Stimulated activated CD8-positive, alpha-beta memory T cell treated with anti-CD3 and anti-CD28 coated beads, Interleukin-2, amount 100 ng/mL, for 1 hour (primary cell): ENCODE data around the gene DLX2.

ENCODE experiments used
- DNase-seq, 2 donors: peaks; one replicate each; pipeline ENCODE4 v3.0.0-alpha.2; 2020; ENCODE audit warnings: low read depth in 2 of 2

Gene DLX2

DNA sequence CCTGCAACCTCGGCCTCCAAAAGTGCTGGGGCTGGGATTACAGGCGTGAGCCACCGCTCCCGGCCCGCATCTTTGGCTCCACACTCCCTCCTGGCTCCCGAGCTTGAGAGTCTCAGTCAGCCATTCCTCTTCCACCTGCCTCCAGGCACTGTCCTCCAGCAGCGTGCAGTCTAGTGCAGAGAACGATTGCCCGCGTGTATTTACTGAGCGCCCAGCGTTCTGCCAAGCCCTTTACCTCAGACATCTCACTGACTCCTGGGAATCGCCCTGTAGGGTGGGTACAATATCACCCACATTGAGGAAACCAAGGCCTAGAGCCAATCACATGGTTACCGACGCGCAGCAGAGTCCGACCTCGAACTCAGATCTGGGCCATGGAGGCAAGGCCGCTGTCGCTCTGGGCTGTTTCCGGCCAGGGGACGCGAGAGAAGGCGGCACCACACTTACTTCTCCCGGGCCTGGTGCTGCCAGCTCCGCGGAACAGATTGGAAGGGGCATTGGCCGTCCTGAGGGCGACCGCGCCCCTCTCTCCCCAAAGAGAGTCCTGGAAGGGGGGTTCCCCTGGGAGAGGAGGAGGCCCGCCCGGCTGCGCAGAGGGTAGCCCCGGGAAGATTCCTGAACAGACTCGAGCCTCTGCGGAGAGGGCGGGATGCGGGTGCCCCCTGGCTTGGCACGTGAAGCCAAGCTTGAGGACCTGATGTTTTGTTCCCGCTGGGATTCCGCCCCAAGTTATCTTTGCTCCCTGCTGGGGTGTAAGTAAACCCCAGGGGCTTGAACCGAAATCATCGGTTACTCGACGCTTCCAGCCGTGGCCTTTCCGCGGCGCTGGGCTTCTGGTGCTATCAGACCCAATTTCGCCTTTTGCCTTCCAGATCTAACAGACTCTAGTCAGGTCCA lies 5.2 kb upstream of the DLX2 start:
- no peak for DNase-seq

DNA sequence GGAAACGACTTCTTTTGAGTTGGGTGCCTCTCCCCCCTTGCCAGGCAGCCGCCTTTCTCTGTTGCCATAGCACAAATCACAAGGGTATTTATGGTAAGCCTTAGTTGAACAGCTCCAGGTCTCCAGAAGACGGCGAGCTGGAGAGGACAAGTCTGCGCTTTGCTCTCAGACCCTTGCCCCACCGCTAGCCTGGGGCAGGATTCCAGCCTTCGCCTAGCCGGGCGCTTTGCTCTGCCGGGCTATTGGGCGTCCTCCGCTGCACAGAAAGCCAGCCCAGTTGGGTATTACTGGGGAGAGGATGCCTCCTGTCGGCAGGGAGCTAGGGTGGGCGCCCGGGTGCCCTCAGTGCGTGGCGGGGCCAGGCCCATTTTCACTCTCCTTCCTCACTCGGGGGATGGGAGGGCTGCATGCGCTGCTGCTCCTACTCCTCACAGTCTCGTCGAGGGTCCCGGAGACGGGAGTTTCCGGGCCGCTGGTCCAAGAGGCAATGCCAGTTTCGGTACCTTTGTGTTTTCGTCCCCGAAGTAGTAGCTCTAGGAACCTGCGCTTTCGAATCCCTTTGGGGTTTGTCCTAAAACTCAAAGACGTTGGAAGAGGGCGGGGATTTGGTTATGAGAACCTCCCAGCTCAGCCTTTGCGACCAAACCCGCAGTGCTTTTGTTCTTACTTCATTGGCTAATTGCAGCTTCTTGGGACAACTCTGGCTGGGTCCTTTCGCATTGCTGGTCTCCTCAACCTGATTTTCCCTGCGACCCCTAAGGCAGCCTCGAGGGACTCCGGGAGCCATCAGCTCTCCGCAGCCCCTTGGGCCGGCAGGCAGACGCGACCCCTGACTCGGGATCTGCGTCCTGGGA lies 3.6 kb upstream of the DLX2 start:
- no peak for DNase-seq

DNA sequence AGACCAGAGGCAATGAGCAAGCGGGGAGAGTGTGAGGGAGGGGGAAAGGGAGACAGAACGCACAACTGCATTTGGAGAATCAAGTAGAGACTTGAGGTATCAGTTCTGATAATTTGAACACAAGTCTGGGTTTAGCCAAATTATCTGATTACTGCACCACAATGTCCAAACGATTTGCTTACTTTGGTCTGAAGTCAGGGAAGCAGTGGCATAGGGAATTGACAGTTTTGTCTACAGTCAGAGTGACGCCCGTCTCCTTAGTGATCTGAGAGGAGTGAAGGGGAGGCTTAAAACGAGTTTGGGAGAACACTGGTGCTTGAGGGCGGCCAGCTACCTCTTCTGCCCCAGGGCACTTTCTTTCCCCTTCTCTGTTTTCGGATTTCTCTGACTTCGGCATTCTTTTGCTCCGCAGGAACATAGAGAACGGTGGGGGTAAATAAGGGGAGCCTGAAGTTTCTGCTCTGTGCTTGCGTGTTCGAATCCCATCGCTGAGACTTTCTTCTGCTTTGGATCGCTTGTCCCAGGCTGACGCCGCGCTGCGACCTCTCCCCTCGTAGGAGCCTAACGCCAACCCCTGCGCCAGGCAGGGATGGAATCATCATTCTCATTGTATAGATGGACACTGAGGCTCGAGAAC lies 2.9 kb upstream of the DLX2 start:
- no peak for DNase-seq

DNA sequence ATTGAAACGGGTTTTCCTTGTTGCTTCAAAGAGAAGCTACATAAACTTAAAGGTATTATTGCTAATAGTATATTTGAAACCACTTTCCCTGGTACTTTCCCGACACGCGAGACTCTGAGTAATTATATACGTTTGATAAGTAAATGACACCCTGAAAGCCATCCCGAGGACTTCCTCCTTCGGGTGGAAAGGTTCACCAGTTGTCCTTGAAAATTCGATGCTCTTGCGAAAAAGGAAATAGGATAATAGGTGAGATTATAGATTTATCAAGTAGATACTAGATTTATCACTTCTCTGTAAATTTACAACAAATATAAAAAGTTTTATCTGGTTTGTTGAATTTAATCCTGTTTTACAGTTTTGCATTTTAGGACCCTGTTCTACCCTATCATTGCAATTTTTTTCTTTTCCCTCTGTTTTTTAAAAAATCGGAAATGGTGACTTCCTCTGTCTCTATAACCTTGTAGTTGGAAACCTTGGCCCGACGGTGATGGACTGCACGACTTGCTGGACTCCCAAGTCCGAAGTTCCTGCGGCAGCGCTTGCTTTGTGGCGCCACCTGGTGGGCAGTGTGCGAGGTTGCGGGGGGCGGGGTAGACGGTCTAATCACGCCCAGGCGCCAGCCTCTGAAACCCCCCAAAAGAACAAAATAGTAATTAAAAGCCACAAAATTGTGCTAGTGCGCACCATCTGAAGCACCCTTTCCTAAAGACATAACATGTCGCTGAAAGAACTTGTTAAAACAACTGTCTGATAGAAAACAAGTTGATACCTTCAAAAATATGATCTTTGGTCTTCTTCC lies 972 bp upstream of the DLX2 start:
- DNase-seq, result no peak

DNA sequence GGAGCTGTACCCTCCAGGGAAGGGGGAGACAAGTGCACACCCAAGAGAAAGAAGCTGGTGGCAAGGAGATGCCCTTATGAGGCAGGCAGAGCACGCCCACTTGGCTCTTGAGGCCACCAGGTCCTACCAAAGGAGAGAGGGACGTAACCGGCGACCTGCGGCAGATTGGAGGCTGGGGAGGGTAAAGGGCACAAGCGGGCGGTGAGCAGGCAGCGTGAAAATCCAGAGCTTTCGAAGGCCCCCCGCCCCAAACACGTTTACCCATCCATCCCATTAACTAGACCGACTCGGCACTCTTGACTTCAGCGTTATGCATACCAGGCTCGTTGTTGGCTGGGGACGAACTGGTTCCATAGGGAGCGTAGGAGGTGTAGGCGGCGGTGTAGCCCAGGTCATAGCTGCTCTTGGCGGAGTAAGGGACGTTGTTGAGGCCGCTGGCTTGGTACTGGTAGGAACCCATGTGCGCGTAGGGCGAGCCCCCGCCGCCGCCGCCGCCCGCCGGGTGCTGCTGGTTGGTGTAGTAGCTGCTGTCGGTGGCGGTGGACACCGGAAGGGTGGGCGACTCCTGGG lies 794 bp downstream of the DLX2 start:
- no peak for DNase-seq

DNA sequence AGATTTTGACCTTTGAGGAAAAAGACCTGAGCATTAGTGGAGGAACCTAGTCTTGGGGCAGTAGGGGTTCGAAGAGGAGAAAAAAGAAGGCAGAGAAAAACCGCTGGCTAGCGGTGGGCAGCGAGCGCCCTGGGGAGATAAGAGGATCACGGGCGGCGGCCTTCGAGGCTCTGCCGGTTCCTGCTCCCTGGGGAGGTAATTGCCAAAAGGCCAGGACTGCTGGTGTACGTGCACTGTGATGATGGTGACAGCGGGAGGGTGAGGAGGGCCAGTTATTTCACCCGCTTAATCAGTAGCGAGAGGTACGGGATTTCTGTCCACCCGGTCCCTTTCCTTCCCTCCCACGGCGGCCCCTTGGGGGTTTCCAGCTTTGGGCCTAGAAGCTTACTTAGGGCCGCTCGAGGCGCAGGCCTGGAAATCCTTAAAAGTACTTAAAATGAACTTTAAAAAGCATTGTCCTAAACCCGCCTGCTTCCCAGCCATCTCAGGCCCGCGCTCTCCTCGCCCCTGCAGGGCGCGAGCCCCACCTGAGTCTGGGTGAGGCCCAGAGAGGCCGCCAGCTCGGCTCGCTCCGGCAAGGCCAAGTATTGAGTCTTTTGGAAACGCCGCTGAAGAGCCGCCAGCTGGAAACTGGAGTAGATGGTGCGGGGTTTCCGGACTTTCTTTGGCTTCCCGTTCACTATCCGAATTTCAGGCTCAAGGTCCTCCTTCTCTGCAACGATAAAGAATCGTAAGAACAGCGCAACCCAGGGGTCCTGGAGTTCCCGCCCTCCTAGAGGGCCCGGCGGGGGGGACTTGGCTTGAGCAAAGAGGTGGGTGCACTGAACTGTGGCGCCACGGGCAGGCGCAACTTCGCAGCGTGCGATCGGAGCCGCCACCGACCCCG lies 1.5 kb downstream of the DLX2 start:
- no peak for DNase-seq

DNA sequence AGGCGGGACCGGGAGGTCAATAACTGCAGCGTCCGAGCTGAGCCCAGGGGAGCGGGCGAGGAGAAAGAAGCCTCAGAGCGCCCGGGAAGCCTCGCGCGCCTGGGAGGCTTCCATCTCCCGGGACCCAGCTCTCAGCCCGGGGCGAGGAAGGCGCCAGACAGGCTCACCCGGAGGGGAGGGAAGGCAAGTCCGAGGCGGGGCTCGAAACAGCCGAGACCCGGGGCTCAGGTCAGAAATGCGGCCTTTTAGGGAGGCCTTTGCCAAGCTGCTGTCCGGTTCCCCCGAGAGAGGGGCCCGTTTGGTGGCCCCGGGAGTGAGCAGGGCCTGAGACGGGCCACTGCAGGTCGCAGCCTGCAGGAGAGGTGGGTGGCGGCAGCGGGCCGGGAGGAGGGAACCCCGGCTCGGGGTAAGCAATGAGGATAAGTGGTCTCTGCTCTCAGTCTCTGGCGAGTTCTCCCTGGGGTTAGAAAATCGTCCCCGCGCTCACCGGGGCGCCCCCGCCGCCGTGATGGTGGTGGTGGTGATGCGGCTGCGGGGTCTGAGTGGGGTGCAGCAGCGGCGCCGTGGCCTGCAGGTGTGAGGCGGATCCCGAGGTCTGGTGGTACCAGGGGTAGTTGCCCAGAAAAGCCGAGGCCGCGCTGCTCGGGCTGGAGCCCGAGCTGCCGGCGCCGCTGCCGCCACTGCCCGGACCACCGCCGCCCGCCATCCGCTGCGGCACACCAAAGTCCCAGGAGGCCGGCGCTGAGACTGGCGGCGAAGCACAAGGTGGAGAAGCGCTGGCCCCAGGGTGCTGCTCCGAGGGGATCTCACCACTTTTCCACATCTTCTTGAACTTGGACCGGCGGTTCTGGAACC lies 2.4 kb downstream of the DLX2 start:
- no peak for DNase-seq

DNA sequence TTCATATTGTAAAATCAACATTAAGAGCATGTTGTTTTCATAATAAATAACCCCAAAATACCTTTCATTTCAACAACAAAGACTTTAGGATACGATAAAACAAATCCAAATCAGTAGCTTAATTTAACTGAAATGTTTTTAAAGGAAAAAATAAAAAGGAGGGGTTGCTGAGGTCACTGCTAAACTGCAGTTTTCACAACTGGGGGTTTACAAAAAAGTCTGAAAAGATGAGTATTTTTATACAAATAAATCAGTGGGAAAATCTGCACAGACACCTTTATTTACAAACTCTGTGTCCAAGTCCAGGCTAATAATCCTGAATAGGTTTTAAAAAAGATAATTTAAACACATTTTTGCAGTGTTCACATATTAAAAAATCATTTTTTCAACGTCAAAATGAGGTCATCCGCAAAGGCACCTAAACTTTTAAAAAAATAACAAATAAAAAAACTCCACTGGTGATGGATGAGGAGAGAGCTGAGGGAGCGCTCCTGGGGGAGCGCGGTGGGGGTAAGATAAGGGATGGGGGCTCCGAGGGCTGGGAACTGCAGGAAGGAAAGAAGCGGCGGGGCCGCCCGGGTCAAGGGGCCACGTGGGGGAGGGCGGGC lies 3.1 kb downstream of the DLX2 start:
- DNase-seq, result no peak

DNA sequence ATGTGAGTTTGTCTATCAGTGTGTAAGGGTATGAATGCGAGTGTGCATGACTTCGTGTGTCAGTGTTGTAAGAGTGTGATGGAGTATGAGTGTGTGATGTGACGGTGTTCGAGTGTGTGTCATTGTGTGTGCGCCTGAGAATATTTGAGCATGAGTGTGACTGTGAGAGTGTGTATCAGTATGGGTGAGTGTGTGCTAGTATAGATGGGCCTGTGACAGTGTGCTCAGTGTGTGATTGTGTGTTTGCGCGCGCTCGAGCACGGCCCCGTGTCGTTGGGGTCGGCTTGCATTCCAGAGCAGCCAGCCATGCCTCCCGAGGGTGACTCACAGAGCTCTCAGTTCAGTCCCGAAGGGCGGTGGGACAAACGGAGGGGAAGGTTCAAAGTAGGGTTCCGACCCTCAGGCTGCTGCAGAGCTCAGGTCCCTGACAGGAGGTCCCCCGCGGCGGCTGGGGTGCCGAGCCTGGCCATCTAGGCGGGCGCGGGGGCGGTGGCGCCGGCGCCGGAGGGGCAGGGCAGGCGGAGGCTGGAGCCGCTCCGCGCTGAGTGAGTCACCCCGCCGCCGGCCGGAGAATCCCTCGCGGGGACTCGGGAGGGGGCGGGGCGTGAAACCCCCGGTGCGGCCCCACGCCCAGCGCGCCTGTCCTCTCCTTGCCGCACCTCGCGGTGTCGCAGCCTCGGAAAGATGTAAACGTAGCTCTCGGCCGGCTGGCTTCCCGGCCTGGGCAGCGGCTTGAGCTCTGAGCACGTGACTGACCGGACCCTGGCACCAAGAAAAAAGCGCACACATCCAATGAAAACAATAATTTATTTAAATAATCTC lies 3.8 kb downstream of the DLX2 start:
- DNase-seq, result no peak

DNA sequence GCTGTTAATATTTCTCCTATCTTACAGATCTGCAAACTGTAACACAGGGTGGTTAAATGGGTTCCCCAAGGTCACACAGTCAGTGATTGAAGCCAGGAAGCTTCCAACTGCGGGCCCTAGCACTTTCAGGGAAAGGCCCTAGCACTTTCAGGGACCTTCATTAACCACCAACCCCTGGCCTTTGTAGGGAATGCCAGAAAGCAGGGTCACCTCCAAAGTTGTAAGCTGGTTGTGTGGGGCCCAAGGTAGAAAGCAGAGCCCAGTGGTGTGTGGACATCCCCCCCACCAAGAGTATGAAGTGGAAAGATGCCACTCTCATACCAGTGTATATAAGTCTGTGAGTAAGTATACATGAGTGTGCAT lies 4.4 kb downstream of the DLX2 start:
- no peak for DNase-seq

DNA sequence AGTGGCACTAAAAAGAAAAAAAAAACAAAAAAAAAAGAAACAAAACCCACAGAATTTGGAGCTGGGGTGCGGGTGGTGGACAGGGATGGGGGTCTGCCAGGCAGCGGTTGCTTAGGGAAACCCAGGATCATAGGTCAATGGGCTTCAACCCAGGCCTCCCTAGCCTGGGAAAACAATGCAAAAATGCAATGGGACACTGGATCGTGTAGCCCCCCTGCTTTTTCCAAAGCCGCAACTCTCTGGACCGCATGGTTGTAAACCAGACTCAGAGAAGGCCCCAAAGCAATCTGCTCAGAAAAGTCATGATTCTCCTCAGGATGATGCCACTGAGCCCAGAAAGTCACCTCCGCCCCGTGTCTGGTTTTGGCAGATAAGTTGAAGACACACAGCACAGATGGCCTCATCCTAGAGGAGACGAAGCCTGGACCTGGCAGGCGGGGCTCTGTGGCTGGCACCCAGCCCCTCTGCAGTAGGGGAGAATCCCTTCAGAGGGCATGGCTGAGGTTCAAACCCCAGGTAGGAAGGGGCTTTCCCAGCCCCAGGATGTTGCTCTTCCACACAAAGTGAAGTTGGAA lies 5.1 kb downstream of the DLX2 start:
- DNase-seq, result no peak

DNA sequence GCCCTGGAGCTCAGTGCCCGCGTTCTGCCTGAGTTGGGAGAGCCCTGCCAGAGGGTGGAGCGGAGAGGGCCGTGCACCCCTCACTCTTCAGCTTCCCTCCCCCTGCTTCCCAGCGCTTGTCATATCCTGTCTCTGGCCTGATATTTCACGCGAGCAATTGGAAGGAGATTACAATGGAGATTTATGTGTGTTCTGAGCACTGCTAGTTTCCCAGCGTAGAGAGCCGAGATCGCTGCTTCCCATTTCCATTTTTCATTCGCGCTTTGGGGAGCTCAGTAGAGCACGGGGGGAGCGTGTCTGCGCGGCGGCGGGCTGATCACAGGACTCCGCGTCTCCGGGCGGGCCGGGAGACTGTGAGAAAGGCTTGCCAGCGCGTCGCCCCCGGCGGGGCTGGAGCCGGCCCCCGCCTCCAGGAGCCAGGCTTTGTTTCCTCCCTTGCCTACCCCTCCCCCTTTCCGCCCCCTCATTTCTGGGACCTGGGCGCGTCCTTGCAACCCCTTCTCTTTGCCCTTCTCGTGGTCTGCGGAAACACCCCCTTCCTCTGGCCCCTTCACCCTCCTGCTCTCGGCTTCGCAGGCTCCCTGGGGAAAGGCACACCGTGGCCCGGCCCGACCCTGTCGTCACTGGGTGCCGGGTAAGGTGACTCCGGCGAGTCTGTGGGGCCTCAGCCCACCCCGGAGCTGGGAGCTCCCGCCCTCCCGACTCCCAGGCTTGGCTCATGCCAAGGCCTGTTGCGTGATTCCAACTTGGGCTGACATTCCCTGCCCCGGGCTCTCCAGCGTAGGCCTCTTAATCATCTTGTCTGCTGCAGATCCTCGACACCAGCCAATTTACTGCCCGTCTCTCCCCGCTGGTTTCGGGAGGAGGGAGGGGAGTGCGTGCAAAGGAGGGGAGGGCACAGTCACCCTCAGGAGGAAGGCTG lies 5.8 kb downstream of the DLX2 start:
- no peak for DNase-seq

DNA sequence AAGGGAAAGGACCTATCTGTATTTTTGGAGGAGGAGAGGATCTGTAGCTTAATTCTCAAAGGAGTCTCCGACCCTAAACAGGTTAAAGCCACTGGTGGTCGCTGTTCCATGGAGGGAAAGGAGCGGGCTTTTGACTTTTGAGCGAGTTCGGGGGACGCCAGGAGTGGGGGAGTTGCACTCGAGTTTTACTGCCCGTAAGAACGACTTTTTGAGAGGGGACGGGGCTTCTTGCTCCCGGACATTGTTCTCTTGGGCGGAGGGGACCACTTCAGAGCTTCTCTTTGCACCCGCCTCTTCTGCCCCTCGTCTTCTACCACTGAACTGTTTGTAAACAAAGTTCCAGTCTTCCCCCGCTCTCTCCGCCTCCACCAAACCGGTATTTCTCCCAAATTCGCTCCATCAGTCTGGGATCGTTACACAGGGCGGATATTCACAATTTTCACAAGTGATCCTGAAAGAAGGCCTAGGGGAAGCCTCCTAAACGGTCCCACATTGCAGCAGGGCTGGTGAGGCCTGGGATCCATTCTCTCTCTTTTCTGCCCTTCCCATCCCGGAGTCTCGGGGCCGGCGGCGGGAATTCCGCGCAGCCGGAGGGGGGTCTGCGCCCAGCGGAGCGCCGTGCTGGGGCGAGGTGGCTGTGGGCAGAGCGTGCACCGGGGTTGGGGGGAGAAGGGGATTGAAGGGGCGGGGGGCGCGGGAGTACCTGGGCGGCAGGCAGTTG lies 6.6 kb downstream of the DLX2 start:
- no peak for DNase-seq

DNA sequence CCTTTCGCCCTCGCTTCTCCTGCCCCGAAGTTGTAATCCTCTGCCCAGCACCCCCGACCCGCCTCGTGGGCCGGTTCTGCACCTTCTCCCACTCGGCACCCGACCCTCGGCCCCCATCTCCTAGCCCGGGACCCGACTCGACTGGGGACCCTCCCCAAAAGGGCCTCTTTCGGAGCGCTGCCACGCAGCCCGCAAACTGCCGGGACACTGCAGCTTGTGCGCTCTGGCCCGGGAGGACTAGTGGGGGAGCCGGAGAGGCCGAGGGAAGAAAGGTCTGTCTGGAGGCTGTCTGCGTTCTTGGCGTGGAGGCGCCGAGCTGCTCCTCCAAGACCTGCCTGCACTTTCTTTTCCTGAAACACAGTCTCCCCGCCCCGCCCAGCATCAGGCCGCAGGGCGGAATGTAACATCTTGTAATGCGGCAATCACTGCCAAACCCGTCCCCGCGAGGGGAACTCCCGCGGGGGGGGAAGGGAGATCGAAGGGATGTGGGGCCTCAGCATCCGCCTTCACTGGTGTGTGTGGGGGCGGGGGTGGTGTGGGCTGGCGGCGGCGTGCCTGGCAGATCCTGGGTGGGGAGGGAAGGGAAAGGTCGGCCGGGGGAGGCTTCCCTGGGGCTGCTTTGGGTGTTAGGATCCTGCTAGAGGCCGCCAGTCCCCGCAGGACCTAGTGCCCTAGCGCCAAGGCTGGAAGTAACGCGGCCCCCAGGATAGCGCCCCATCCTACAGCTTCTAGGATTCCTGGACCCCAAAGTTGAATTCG lies 7.4 kb downstream of the DLX2 start:
- DNase-seq, result peak; percentile 48 to 56
